Measurements from ENCODE around the gene SGSM2.

Gene SGSM2

DNA sequence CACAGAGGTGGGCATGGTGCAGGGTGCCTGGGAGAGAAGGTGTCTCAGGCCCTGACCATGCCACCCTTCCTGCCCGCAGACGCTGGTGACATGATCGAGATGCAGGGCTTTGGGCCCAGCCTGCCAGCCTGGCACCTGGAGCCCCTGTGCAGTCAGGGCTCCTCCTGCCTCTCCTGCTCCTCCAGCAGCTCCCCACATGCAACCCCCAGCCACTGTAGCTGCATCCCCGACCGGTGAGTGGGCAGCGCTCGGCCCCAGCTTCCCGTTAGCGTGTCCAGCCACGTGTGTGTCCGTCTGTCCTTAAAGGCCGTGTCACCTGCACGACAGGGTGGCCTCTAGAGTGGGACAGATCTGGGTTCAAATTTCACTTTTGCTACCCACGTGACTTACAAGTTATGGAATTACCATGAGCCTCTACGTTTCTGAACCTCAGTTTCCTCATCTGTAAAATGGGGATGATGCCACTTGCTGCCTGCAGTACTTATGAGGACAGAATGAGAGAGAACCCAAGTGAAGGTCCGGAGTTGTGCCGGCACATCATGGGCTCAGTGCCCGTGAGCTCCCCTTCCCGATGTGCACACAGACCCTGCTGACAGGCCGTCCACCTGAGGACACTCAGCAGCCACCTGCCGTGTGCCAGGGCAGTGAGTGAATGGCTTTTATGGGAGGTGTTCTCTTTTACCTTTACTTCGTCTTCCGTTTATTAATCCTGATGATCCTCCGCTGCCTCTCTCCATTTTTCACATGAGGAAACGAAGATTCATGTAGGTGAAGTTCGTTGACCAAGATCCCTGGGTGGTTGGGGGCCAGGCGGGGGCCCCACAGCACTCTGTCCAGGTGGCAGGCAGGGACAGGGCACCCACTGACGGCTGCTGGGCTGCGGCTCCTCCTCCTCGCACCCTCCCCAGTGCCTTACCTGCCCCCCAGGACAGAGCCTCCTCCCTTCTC lies 34.2 kb downstream of the SGSM2 start:
- Mint-ChIP-seq H3K4me1 (no peaks in the 10 kb centered on the region), H3K4me3 (no peak overlapping the region), H3K27me3 (no peaks in the 10 kb centered on the region), H3K36me3 (peaks cover 30% of the 10 kb centered on the region), H3K27ac (no peak overlapping the region), H3K9me3 (no peaks in the 10 kb centered on the region)
- no peak for ATAC-seq

DNA sequence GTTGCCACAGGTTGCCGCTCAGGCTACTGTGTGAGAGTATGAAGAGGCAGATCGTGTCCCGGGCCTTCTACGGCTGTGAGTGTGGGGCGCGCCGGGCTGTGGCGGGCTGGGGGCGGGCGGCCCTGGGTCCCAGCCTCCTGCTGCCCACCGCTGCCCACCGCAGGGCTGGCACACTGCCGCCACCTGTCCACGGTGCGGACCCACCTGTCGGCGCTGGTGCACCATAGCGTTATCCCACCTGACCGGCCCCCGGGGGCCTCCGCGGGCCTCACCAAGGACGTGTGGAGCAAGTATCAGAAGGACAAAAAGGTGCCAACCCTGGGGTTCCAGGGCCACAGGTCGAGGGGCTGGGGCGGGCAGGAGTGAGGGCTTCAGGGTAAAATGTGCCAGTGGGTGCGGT lies 34.9 kb downstream of the SGSM2 start:
- peaks cover 30% of the 10 kb centered on the region for H3K36me3 Mint-ChIP-seq
- no peaks in the 10 kb centered on the region for H3K9me3 Mint-ChIP-seq
- no peaks in the 10 kb centered on the region for H3K4me1 Mint-ChIP-seq
- no peaks in the 10 kb centered on the region for H3K27me3 Mint-ChIP-seq
- no peak overlapping the region for H3K27ac Mint-ChIP-seq
- H3K4me3 Mint-ChIP-seq = no peak overlapping the region
- peak; percentile 34 for ATAC-seq

DNA sequence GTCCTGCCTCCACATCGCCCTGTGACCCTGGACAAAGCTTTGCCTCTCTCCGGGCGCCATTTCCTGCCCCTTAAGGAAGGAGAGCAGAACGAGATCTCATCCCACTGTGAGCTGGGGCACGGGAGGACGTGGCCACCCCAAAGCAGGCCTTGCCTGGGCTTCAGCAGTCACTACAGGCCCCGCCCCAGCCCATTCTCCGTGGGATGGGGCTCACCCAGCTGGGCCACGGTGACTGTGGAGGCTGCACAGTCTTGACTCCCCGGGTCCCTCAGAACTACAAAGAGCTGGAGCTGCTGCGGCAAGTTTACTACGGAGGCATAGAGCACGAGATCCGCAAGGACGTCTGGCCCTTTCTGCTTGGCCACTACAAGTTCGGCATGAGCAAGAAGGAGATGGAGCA lies 35.4 kb downstream of the SGSM2 start:
- Mint-ChIP-seq H3K27me3 (no peaks in the 10 kb centered on the region), H3K4me1 (no peaks in the 10 kb centered on the region), H3K36me3 (peaks cover 32% of the 10 kb centered on the region), H3K27ac (no peak overlapping the region), H3K9me3 (no peaks in the 10 kb centered on the region), H3K4me3 (no peak overlapping the region)
- no peak for ATAC-seq

DNA sequence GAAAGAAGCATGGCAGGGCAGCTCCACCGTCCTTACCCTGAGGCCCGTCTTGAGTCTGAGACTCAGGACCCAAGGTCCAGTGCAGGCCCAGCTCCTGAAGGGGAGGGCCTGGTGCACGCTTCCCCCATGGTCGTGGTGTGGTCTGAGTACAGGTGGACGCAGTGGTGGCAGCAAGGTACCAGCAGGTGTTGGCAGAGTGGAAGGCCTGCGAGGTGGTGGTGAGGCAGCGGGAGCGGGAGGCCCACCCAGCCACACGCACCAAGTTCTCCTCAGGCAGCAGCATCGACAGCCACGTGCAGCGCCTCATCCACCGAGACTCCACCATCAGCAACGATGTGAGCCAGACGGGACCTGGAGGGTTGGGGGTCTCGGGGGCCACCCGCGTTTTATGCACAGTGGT lies 35.9 kb downstream of the SGSM2 start:
- peaks cover 35% of the 10 kb centered on the region for H3K36me3 Mint-ChIP-seq
- H3K4me1 Mint-ChIP-seq = no peaks in the 10 kb centered on the region
- H3K4me3 Mint-ChIP-seq = no peak overlapping the region
- no peak overlapping the region for H3K27ac Mint-ChIP-seq
- no peak for ATAC-seq
- no peaks in the 10 kb centered on the region for H3K27me3 Mint-ChIP-seq
- no peaks in the 10 kb centered on the region for H3K9me3 Mint-ChIP-seq

DNA sequence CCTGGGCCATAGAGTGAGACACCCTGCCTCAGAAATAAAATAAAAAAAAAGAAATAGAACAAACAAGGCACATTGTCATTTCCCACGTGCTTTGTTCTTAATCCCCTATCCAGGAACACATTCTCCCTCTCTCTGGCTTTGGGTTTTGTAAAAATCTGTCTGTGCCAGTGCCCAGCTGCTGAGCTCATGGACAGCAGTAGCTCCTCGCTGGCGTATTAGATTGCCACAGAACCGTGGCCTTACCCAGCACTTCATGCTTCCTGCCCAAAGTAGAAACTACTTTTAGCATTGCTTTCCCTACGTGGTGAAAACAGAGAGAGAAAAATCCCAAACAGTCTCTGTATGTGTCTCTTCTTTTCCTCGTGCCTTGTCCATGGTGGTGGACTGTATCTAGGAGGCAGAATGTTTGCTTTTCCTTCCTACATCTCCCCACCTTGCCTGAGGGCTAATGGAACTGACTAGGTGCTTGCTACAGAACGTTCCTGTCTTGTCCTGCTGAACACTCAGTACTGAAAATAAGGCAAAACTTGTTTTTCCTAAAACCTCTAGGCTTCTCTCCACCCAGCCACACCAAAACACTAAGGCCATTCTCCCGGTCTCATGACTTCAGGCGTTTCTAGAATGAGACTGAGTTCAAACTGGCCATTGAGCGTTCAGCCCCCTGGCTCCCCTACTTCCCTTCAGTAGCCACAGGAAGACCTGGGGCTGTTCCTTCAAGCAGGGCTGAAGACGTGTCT lies 37.4 kb downstream of the SGSM2 start:
- ATAC-seq = no peak
- no peak overlapping the region for H3K4me3 Mint-ChIP-seq
- H3K9me3 Mint-ChIP-seq = no peaks in the 10 kb centered on the region
- H3K36me3 Mint-ChIP-seq = peaks cover 35% of the 10 kb centered on the region
- no peaks in the 10 kb centered on the region for H3K27me3 Mint-ChIP-seq
- H3K27ac Mint-ChIP-seq = no peak overlapping the region
- no peaks in the 10 kb centered on the region for H3K4me1 Mint-ChIP-seq

DNA sequence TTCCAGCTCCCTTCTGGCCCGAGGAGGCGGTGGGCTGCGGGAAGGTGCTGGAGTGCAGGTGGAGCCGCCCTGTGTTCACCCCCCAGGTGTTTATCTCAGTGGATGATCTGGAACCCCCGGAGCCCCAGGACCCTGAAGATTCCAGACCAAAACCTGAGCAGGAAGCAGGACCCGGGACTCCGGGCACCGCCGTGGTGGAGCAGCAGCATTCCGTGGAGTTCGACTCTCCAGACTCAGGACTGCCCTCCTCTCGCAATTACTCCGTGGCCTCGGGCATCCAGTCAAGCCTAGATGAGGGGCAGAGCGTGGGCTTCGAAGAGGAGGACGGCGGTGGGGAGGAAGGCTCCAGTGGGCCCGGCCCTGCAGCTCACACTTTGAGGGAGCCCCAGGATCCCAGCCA lies 38.1 kb downstream of the SGSM2 start:
- ATAC-seq = no peak
- H3K27ac Mint-ChIP-seq = no peak overlapping the region
- H3K27me3 Mint-ChIP-seq = no peaks in the 10 kb centered on the region
- peaks cover 29% of the 10 kb centered on the region for H3K36me3 Mint-ChIP-seq
- no peak overlapping the region for H3K4me3 Mint-ChIP-seq
- no peaks in the 10 kb centered on the region for H3K4me1 Mint-ChIP-seq
- H3K9me3 Mint-ChIP-seq = no peaks in the 10 kb centered on the region

DNA sequence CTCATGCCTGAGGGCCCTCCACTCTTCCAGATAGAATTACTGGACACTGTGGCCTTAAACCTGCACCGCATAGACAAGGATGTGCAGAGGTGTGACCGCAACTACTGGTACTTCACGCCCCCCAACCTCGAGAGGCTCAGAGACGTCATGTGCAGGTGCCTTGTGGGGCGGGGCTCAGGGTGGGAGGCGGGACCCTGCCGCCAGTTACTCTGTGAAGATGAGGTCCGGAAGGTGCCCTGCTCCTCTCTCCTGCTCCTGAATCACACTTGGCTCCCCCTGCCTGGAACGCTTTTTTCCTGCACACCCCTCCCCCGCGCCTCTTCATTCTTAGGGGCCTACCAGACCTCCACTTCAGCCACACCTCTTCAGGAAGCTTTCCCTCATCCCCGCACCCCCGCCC lies 38.8 kb downstream of the SGSM2 start:
- Mint-ChIP-seq H3K4me3 (no peak overlapping the region), H3K27me3 (no peaks in the 10 kb centered on the region), H3K9me3 (no peaks in the 10 kb centered on the region), H3K4me1 (no peaks in the 10 kb centered on the region), H3K27ac (no peak overlapping the region), H3K36me3 (peaks cover 29% of the 10 kb centered on the region)
- ATAC-seq = no peak

DNA sequence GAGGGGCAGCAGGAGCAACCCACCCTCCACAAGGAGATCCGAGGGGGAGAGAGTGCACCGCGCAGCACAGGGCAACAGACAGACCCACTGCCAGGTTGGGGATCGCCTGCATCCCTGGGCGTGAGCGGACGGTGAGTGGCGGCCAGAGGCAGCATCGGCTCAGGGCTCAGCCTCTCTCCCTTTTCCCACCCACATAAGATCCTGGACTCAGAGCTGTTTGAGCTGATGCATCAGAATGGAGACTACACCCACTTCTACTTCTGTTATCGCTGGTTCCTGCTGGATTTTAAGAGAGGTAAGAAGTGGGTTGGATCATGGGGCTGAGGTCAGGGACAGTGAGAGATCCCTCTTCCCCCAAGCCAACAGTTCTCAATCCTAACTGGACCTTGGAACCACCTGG lies 40.4 kb downstream of the SGSM2 start:
- no peaks in the 10 kb centered on the region for H3K27me3 Mint-ChIP-seq
- peaks cover 28% of the 10 kb centered on the region for H3K36me3 Mint-ChIP-seq
- H3K27ac Mint-ChIP-seq = no peak overlapping the region

DNA sequence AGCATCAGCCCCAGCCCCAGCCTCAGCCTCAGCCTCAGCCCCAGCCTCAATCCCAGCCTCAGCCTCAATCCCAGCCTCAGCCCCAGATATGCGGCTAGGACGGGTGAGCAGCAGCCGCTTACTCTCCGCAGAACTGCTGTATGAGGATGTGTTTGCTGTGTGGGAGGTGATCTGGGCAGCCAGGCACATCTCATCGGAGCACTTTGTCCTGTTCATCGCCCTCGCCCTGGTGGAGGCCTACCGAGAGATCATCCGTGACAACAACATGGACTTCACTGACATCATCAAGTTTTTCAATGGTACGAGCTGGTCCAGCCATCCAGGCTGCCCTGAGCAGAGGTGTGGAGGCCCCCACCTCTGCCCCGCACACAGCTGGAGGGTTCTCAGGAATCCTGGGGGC lies 41.6 kb downstream of the SGSM2 start:
- ATAC-seq = no peak
- no peak overlapping the region for H3K4me3 Mint-ChIP-seq
- H3K36me3 Mint-ChIP-seq = peaks cover 21% of the 10 kb centered on the region
- H3K4me1 Mint-ChIP-seq = peaks cover 6% of the 10 kb centered on the region
- peak overlapping the region; percentile 32 for H3K27ac Mint-ChIP-seq
- no peaks in the 10 kb centered on the region for H3K27me3 Mint-ChIP-seq
- H3K9me3 Mint-ChIP-seq = no peaks in the 10 kb centered on the region

More for the DNA sequence above, 40.4 kb downstream of the SGSM2 start:
- no peaks in the 10 kb centered on the region for H3K9me3 Mint-ChIP-seq
- ATAC-seq = no peak
- H3K4me3 Mint-ChIP-seq = no peak overlapping the region
- H3K4me1 Mint-ChIP-seq = no peaks in the 10 kb centered on the region

DNA sequence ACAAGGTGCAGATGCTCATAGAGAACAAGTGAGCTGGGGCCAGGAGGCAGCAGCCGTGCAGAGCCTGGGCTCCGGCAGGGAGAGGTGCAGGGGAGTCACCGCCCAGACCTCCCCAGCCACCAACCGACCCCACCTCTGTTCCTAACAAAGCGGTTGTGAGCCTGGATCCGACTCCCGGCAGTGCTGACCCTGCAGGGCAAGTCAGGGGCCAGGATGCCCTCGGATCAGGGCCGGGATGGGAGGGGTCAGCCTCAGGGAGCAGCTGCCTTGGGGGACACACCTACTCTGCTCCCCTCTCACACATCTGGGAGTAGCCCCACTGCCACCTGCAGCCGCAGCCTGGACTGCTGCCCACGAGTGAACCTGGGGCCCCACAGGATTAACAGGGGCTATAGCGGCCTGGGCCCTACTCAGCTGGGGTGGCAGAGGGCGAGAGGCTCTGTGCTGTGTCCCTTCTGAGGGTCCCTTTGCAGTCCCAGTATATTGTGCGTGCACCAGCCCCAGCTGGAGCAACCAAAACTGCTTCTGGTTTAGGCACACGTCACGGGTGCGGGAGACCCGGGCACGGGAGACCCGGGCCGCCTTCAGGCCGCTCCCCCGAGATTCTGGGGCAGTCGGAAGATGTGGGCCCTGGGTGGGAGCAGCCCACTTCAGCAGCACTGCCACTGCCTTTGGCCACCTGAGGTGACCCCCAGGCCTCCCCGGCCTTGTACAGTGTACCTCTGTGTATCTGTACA lies 42.4 kb downstream of the SGSM2 start:
- no peak for ATAC-seq
- H3K27ac Mint-ChIP-seq = no peak overlapping the region

DNA sequence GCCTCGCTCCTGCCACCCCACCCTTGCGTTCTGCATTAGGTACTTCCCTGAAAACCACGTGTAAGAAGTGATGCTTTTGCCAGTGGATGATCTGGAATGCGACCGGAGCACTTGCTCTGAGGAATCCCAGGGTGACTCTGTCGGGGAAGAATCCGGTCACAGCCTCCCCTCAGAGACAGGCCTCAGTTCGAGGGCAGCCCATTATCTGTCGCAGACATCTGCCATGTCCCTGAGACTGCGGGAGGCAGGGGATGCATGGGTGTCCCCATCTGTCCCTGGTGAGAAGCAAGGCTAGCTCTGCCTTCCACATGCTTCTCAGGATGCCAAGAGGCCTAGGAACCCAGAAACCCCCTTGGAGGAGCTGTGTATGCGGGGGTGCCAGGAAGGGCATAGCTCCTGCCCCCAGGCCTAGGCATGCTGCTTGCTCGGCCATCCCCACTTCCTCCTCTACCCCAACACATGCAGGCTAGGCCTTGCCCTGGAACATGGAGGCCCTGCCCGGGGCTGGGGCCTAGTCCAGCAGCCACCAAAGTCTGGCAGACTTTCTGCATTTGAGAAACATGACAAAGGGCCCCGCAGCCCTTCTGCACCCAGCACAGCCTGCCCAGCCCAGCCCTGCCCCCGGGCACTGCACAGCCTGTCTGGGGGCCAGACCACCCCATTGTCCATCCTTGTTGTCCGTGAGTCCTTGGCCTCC lies 43.1 kb downstream of the SGSM2 start:
- no peak overlapping the region for H3K4me3 Mint-ChIP-seq
- H3K36me3 Mint-ChIP-seq = peaks cover 21% of the 10 kb centered on the region
- H3K4me1 Mint-ChIP-seq = peaks cover 6% of the 10 kb centered on the region
- no peak for ATAC-seq
- no peaks in the 10 kb centered on the region for H3K27me3 Mint-ChIP-seq
- no peaks in the 10 kb centered on the region for H3K9me3 Mint-ChIP-seq
- H3K27ac Mint-ChIP-seq = no peak overlapping the region

More for the DNA sequence above, 42.4 kb downstream of the SGSM2 start:
- Mint-ChIP-seq H3K27me3 (no peaks in the 10 kb centered on the region), H3K36me3 (peaks cover 21% of the 10 kb centered on the region), H3K4me3 (no peak overlapping the region), H3K4me1 (peaks cover 6% of the 10 kb centered on the region), H3K9me3 (no peaks in the 10 kb centered on the region)

DNA sequence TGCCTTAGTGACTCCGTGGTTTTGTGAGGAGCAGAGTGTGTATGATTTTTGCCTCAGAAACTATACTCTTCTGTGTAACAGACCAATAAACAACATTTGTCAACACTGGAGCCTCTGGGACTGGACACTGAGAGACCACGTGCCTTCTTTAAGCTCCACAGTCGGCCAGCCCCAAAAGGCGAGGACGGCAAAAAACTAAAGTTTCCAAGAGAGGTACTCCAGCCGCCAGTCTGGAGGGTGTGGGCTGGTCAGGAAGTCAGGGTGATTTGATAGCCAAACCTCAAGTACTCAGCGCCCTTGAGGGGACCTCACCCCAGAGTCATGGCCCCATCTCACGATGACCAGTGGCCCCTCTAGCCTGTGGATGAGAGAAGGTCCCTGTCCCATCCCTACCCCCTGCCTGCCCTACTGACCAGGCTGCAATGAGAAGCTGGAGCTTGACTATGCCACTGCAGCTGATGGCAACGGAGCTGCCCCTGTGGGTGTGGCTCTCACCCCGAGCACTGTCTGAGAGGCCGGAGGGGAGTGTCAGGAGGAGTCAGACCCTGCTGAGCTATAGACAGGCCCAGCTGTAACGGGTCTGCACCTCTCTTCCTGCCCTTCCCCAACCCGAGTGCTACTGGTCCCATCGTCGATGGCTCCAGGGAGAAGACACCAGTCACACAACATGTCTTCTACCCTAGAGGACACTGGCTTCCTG lies 43.8 kb downstream of the SGSM2 start:
- Mint-ChIP-seq H3K27me3 (no peaks in the 10 kb centered on the region), H3K9me3 (no peaks in the 10 kb centered on the region), H3K27ac (no peak overlapping the region), H3K36me3 (peaks cover 19% of the 10 kb centered on the region), H3K4me1 (peaks cover 6% of the 10 kb centered on the region), H3K4me3 (no peak overlapping the region)
- ATAC-seq = no peak

DNA sequence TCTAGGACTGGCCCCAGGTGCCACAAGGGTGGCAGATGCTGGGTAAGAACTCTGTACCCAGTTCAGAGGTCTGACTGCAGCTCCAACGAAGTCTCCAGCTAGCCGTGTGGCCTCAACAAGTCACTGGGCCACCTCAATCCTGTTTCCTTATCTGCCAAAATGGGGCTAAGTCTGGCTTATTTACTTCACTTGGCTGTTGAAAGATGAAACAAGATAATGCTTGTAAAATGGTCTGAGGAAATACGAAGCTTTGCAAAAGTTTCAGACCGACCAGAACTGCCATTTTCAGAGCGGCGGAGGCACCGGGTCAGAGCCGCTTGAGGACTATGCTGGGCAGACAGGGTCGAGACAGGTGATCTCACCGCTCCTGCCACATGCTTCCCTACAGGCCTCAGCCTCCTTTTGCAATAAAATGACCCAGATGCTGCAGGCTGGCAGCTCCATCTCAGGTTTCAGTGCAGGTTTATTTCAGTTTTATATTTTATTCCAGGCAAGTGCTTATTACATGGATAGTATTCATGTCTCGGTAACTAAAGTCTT lies 46.4 kb downstream of the SGSM2 start:
- no peak for ATAC-seq
- Mint-ChIP-seq H3K27ac (peak overlapping the region; percentile 37), H3K27me3 (no peaks in the 10 kb centered on the region), H3K4me1 (peaks cover 17% of the 10 kb centered on the region), H3K9me3 (no peaks in the 10 kb centered on the region), H3K4me3 (no peak overlapping the region), H3K36me3 (peaks cover 14% of the 10 kb centered on the region)

DNA sequence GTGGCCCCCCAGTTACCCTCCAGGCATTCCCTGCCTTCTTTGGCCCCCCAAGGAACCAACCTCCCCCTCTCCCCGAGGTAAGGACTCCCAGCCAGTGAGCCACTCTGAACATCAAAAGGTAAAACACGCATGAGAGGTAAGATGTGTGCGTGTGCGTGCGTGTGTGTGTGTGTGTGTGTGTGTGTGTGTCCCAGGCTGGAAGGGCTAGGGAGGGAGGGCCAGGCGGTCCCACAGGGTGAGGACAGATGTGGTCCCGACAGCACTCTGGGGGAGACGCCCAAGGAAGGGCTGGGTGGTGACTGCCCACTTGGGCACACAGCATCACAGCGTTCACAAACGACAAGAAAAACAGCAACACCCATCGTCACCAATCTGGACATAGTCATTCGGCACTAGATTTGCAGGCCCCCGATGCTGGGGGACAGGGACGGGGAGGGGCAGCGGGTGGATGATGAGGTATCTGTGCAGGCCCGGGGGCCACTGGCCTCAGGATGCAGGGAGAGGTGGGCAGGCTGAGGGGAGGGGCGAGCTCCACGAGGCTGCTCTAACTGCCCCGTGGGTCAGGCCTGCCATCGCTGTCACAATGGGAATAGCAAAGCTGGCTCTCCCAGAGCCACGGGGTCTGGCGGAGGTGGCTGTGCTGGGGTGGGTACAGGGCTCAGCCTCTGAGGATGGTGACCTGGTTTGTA lies 47.3 kb downstream of the SGSM2 start:
- Mint-ChIP-seq H3K36me3 (peaks cover 14% of the 10 kb centered on the region), H3K27me3 (no peaks in the 10 kb centered on the region), H3K9me3 (no peaks in the 10 kb centered on the region), H3K4me3 (no peak overlapping the region), H3K4me1 (peaks cover 20% of the 10 kb centered on the region), H3K27ac (no peak overlapping the region)
- ATAC-seq = no peak
